K562 (cell line): Measurements from ENCODE around the gene PRSS21. TPM values are rescaled to one million over a fixed set of nuclear protein-coding genes. Genes with fewer than 3 reads are reported as not detected.

Source experiments
- CBX8 ChIP-seq: fragments of 200-600 bp; sonication (generic); IDR thresholded peaks from 2 replicates; pipeline ENCODE4 v1.6.1; 2012; ENCODE audit warnings: borderline replicate concordance, mixed run types, low read depth, mild to moderate bottlenecking, moderate library complexity, mixed read lengths, low read length, control low read depth, inconsistent platforms; ENCODE audit not compliant: poor library complexity, severe bottlenecking; ENCODE audit errors: extremely low read depth
- EZH2 ChIP-seq: IDR thresholded peaks from 2 replicates; pipeline ENCODE4 v1.6.1; 2012; ENCODE audit warnings: low read depth, mild to moderate bottlenecking, inconsistent platforms, low read length, borderline replicate concordance
- FOXJ3 ChIP-seq: sonication (generic); formaldehyde crosslinking; IDR thresholded peaks from 2 replicates; pipeline ENCODE4 v1.4.0; 2020; ENCODE audit warnings: mild to moderate bottlenecking, missing genetic modification reagents
- MAFG ChIP-seq: fragments of 450-650 bp; conservative IDR thresholded peaks from 2 replicates; pipeline ENCODE4 v1.6.1; 2016; ENCODE audit warnings: missing genetic modification characterization, missing compliant biosample characterization
- MYBL2 ChIP-seq, 2 experiments: fragments of 450-650 bp in 1 of 2; sonication (generic) in 1 of 2; formaldehyde crosslinking in 1 of 2; IDR thresholded peaks; 2 replicates each; pipeline versions ENCODE4 v1.6.1 to v1.8.1; 2017 to 2022; ENCODE audit warnings: borderline replicate concordance in 1 of 2, inconsistent platforms in 1 of 2, low read depth in 1 of 2, mild to moderate bottlenecking in 1 of 2, missing genetic modification reagents in 1 of 2, moderate library complexity in 1 of 2
- NFE2L1 ChIP-seq: fragments of 450-650 bp; IDR thresholded peaks from 2 replicates; pipeline ENCODE4 v1.6.1; 2016; ENCODE audit warnings: missing genetic modification characterization, low read depth, mild to moderate bottlenecking, missing compliant biosample characterization, moderate library complexity, borderline replicate concordance
- NFIX ChIP-seq: fragments of 250-450 bp; sonication (Bioruptor Pico); IDR thresholded peaks from 2 replicates; pipeline ENCODE4 v1.4.0; 2020; ENCODE audit warnings: low read depth, mild to moderate bottlenecking, moderate library complexity
- NUFIP1 ChIP-seq: fragments of 450-650 bp; IDR thresholded peaks from 2 replicates; pipeline ENCODE4 v1.6.1; 2018; ENCODE audit not compliant: partially characterized antibody
- POLR2G ChIP-seq: fragments of 200-400 bp; formaldehyde crosslinking; IDR thresholded peaks from 2 replicates; pipeline ENCODE4 v1.6.1; 2017; ENCODE audit warnings: low read depth, mild to moderate bottlenecking, antibody characterized with exemption, low read length, moderate library complexity
- TBL1XR1 ChIP-seq, 2 experiments: IDR thresholded peaks; 2 replicates each; pipeline ENCODE4 v1.6.1; 2012; ENCODE audit warnings: improper control_type of control experiment in 2 of 2, low read length in 2 of 2, mild to moderate bottlenecking in 1 of 2
- TCF3 ChIP-seq: sonication (generic); formaldehyde crosslinking; IDR thresholded peaks from 2 replicates; pipeline ENCODE4 v1.4.0; 2020; ENCODE audit warnings: mild to moderate bottlenecking, missing genetic modification reagents
- ZNF224 ChIP-seq: sonication (generic); formaldehyde crosslinking; IDR thresholded peaks from 2 replicates; pipeline ENCODE4 v1.8.0; 2022; ENCODE audit warnings: mild to moderate bottlenecking, missing genetic modification reagents
- ZNF583 ChIP-seq: fragments of 250-450 bp; sonication (Bioruptor Pico); IDR thresholded peaks from 2 replicates; pipeline ENCODE4 v1.4.0; 2020
- ZNF79 ChIP-seq: fragments of 250-450 bp; sonication (Bioruptor Pico); IDR thresholded peaks from 2 replicates; pipeline ENCODE4 v1.4.0; 2020; ENCODE audit warnings: low read depth, mild to moderate bottlenecking, moderate library complexity
- polyA plus RNA-seq, 8 experiments: library from polyadenylated mRNA; depleted of rRNA in 4 of 8; stranded (reverse) in 5 of 8; unstranded in 3 of 8; fragments of >200 nt; fragmentation: Nextera tagmentation in 2 of 8; fragmentation: Illumina TruSeq in 1 of 8; extraction: Ambion mirVana in 2 of 8; extraction: Trizol in 1 of 8; gene quantifications; 2 replicates each; pipeline versions ENCODE4 v1.2.1 to v1.2.3, GENCODE V29; 2011 to 2014; ENCODE audit warnings: inconsistent platforms in 1 of 8, missing spikeins in 1 of 8
- total RNA-seq, 7 experiments: library from RNA; depleted of rRNA in 6 of 7; stranded (reverse); fragments of >200 nt in 6 of 7; fragmentation: Illumina TruSeq in 2 of 7; extraction: Trizol in 2 of 7; gene quantifications; 2 replicates each; pipeline versions ENCODE4 v1.2.1 to v1.2.3, GENCODE V29; 2011 to 2021; ENCODE audit warnings: low replicate concordance in 1 of 7
- TF ChIP-seq, protein P1 (sequence below), 2 experiments: fragments of 450-650 bp in 1 of 2; sonication (generic) in 1 of 2; formaldehyde crosslinking in 1 of 2; IDR thresholded peaks; 2 replicates each; pipeline versions ENCODE4 v1.7.1 to v1.9.0; 2016 to 2022; ENCODE audit warnings: inconsistent platforms in 1 of 2, mild to moderate bottlenecking in 1 of 2, missing genetic modification reagents in 1 of 2
- TF ChIP-seq, protein P2 (sequence below): fragments of 450-650 bp; IDR thresholded peaks from 2 replicates; pipeline ENCODE4 v1.6.1; 2016; ENCODE audit warnings: low read depth, mild to moderate bottlenecking, moderate library complexity

Gene PRSS21
- total and polyA plus RNA-seq, 9 of the 15 experiments (the other 6 are each of a cell fraction or from before 2014, with no cell fraction given), result 12.1 to 121 (median 61.3) TPM

GRCh38 chr16:2770057-2770951 is 46.7 kb upstream of the PRSS21 start (continued):
- no peak for TF ChIP-seq ZNF79 (CRISPR knock-in tag)
- no peak for TF ChIP-seq NFIX (CRISPR knock-in tag)
- no peak for TF ChIP-seq NFE2L1 (tag)
- no peak for TF ChIP-seq FOXJ3 (CRISPR knock-in tag)
- TF ChIP-seq CBX8, result no peak
- TF ChIP-seq ZNF583 (CRISPR knock-in tag), result no peak
- peak; percentile 80 for TF ChIP-seq POLR2G
- TF ChIP-seq, protein P1, sequence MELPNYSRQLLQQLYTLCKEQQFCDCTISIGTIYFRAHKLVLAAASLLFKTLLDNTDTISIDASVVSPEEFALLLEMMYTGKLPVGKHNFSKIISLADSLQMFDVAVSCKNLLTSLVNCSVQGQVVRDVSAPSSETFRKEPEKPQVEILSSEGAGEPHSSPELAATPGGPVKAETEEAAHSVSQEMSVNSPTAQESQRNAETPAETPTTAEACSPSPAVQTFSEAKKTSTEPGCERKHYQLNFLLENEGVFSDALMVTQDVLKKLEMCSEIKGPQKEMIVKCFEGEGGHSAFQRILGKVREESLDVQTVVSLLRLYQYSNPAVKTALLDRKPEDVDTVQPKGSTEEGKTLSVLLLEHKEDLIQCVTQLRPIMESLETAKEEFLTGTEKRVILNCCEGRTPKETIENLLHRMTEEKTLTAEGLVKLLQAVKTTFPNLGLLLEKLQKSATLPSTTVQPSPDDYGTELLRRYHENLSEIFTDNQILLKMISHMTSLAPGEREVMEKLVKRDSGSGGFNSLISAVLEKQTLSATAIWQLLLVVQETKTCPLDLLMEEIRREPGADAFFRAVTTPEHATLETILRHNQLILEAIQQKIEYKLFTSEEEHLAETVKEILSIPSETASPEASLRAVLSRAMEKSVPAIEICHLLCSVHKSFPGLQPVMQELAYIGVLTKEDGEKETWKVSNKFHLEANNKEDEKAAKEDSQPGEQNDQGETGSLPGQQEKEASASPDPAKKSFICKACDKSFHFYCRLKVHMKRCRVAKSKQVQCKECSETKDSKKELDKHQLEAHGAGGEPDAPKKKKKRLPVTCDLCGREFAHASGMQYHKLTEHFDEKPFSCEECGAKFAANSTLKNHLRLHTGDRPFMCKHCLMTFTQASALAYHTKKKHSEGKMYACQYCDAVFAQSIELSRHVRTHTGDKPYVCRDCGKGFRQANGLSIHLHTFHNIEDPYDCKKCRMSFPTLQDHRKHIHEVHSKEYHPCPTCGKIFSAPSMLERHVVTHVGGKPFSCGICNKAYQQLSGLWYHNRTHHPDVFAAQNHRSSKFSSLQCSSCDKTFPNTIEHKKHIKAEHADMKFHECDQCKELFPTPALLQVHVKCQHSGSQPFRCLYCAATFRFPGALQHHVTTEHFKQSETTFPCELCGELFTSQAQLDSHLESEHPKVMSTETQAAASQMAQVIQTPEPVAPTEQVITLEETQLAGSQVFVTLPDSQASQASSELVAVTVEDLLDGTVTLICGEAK (IDR thresholded peaks at IDR 0.05), result no peak
- TF ChIP-seq, protein P1 (CRISPR knock-in tag; IDR thresholded peaks at IDR 0.05), result no peak
- no peak for TF ChIP-seq MYBL2 (IDR thresholded peaks at IDR 0.05; ENCODE audit: low read depth)
- TF ChIP-seq MYBL2 (CRISPR knock-in tag; IDR thresholded peaks at IDR 0.05; ENCODE audit: borderline replicate concordance), result no peak
- TF ChIP-seq MAFG (tag), result no peak
- no peak for TF ChIP-seq NUFIP1
- no peak for TF ChIP-seq EZH2
- peak; percentile 25; the same call in 1 of the 2 replicates for TF ChIP-seq TCF3 (CRISPR knock-in tag)
- no peak for TF ChIP-seq ZNF224 (CRISPR knock-in tag)
- TF ChIP-seq, protein P2, sequence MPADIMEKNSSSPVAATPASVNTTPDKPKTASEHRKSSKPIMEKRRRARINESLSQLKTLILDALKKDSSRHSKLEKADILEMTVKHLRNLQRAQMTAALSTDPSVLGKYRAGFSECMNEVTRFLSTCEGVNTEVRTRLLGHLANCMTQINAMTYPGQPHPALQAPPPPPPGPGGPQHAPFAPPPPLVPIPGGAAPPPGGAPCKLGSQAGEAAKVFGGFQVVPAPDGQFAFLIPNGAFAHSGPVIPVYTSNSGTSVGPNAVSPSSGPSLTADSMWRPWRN, result no peak
- TF ChIP-seq TBL1XR1 (IDR thresholded peaks at IDR 0.05; ENCODE audit: low read length in 2 of 2), result no peak
